Neuronal stem cell (in vitro differentiated cells): ENCODE measurements around the gene WDTC1.

Experiments
- DNase-seq: peaks from one replicate; pipeline ENCODE4 v3.0.0-alpha.2; 2013; ENCODE audit warnings: low spot score
- H2AFZ ChIP-seq: one replicate; pipeline ENCODE4 v1.6.1; 2013; ENCODE audit warnings: mild to moderate bottlenecking, low read length, inconsistent platforms
- H2AK5ac ChIP-seq: 2 replicates; pipeline ENCODE4 v1.6.1; 2013; ENCODE audit warnings: low read depth, mild to moderate bottlenecking, inconsistent platforms, low read length, moderate library complexity, mixed read lengths
- H2BK120ac ChIP-seq: 2 replicates; pipeline ENCODE4 v1.6.1; 2013; ENCODE audit warnings: low read depth, mild to moderate bottlenecking, inconsistent platforms, low read length, moderate library complexity, mixed read lengths
- H2BK12ac ChIP-seq: one replicate; pipeline ENCODE4 v1.6.1; 2013; ENCODE audit warnings: low read length, inconsistent platforms
- H2BK15ac ChIP-seq: 2 replicates; pipeline ENCODE4 v1.6.1; 2013; ENCODE audit warnings: mild to moderate bottlenecking, low read length, inconsistent platforms, mixed read lengths
- H2BK5ac ChIP-seq: one replicate; pipeline ENCODE4 v1.6.1; 2013; ENCODE audit warnings: inconsistent platforms, mild to moderate bottlenecking, low read length, moderate library complexity
- H3K14ac ChIP-seq: one replicate; pipeline ENCODE4 v1.6.1; 2013; ENCODE audit warnings: low read length, inconsistent platforms
- H3K18ac ChIP-seq: 2 replicates; pipeline ENCODE4 v1.6.1; 2013; ENCODE audit warnings: low read length, inconsistent platforms
- H3K23ac ChIP-seq: 2 replicates; pipeline ENCODE4 v1.6.1; 2013; ENCODE audit warnings: low read depth, mild to moderate bottlenecking, mixed read lengths, low read length, inconsistent platforms; ENCODE audit not compliant: poor library complexity
- H3K27ac ChIP-seq: replicated peaks from 3 replicates; pipeline ENCODE4 v1.5.1; 2013; ENCODE audit warnings: low read length, inconsistent platforms
- H3K27me3 ChIP-seq, 3 experiments: 2 replicates each; pipeline ENCODE4 v1.6.1; 2013; ENCODE audit warnings: low read length in 3 of 3, mild to moderate bottlenecking in 2 of 3, inconsistent platforms in 1 of 3, low read depth in 1 of 3, mixed read lengths in 1 of 3, moderate library complexity in 1 of 3; ENCODE audit not compliant: control insufficient read depth in 3 of 3, insufficient read depth in 3 of 3
- H3K36me3 ChIP-seq, 2 donors: replicated peaks in 1 of 2; 2 replicates each; pipeline ENCODE4 v1.6.1; 2013; ENCODE audit warnings: low read length in 2 of 2; ENCODE audit not compliant: control insufficient read depth in 2 of 2, insufficient read depth in 2 of 2
- H3K4ac ChIP-seq: 2 replicates; pipeline ENCODE4 v1.6.1; 2013; ENCODE audit warnings: inconsistent platforms, mild to moderate bottlenecking, low read length, moderate library complexity
- H3K4me1 ChIP-seq, 2 donors: 1 replicate in 1 of 2; 2 replicates in 1 of 2; pipeline ENCODE4 v1.6.1; 2013; ENCODE audit warnings: low read length in 2 of 2, low read depth in 1 of 2; ENCODE audit not compliant: control insufficient read depth in 2 of 2, insufficient read depth in 1 of 2
- H3K4me2 ChIP-seq: one replicate; pipeline ENCODE4 v1.6.1; 2013; ENCODE audit warnings: mild to moderate bottlenecking, low read length, inconsistent platforms; ENCODE audit not compliant: insufficient read depth, poor library complexity, severe bottlenecking
- H3K4me3 ChIP-seq, 2 donors: 2 replicates each; pipeline ENCODE4 v1.5.1; 2013; ENCODE audit warnings: low read length in 2 of 2, mild to moderate bottlenecking in 2 of 2, inconsistent platforms in 1 of 2, moderate library complexity in 1 of 2
- H3K79me1 ChIP-seq: one replicate; pipeline ENCODE4 v1.6.1; 2013; ENCODE audit warnings: low read depth, mild to moderate bottlenecking, inconsistent platforms, low read length, moderate library complexity
- H3K9ac ChIP-seq: one replicate; pipeline ENCODE4 v1.6.1; 2013; ENCODE audit warnings: mild to moderate bottlenecking, low read depth, low read length, inconsistent platforms; ENCODE audit not compliant: poor library complexity
- H3K9me3 ChIP-seq, 2 donors: replicated peaks in 1 of 2; 2 replicates each; pipeline versions ENCODE3 to v1.6.1; 2013; ENCODE audit warnings: low read length in 2 of 2, mild to moderate bottlenecking in 2 of 2, inconsistent platforms in 1 of 2, low read depth in 1 of 2, mixed read lengths in 1 of 2, moderate library complexity in 1 of 2; ENCODE audit not compliant: control insufficient read depth in 2 of 2, insufficient read depth in 1 of 2
- H4K8ac ChIP-seq: one replicate; pipeline ENCODE4 v1.6.1; 2013; ENCODE audit warnings: low read depth, mild to moderate bottlenecking, inconsistent platforms, low read length, moderate library complexity
- H4K91ac ChIP-seq: one replicate; pipeline ENCODE4 v1.6.1; 2013; ENCODE audit warnings: low read length, low read depth, mild to moderate bottlenecking, inconsistent platforms; ENCODE audit not compliant: poor library complexity
- WGBS, 2 donors: extraction: QIAGEN DNeasy Blood & Tissue Kit; methylation state at CpG; one replicate each; pipeline ENCODE4 v1.1.7; 2013; ENCODE audit warnings: missing lambda C conversion rate in 2 of 2, mixed read lengths in 1 of 2; ENCODE audit not compliant: insufficient read length in 2 of 2, insufficient replicate concordance in 1 of 2; ENCODE audit errors: extremely low coverage in 2 of 2; 5-methylcytosine and 5-hydroxymethylcytosine counted together

The WDTC1 gene

GRCh38 chr1:27331426-27331825, 97.0 kb downstream of the WDTC1 start:
- Histone ChIP-seq H3K36me3 (peaks cover 42 to 93% of the 10 kb centered on the region in 2 donors), H3K27ac (no peak overlapping the region)
- WGBS, 2 donors = no CpG with 5 or more reads among the region's 3 CpGs

GRCh38 chr1:27331922-27332321, 97.5 kb downstream of the WDTC1 start:
- no peak overlapping the region for H4K8ac ChIP-seq
- no peak overlapping the region for H3K4me3 ChIP-seq
- no peak overlapping the region for H2AK5ac ChIP-seq
- H4K91ac ChIP-seq = no peak overlapping the region
- no peak overlapping the region for H2AFZ ChIP-seq
- H2BK12ac ChIP-seq = no peak overlapping the region
- no CpG with 5 or more reads among the region's 5 CpGs for WGBS, 2 donors
- H3K79me1 ChIP-seq = no peaks in the 10 kb centered on the region
- no peak overlapping the region for H3K14ac ChIP-seq
- H2BK120ac ChIP-seq = no peak overlapping the region
- H2BK5ac ChIP-seq = no peak overlapping the region
- no peaks in the 10 kb centered on the region for H3K9me3 ChIP-seq
- H3K27me3 ChIP-seq = peaks cover 0 to 2% (median 0%) of the 10 kb centered on the region in 3 experiments
- H3K4me2 ChIP-seq = no peak overlapping the region
- H3K23ac ChIP-seq = no peak overlapping the region
- no peak for DNase-seq
- no peak overlapping the region for H3K18ac ChIP-seq
- H2BK15ac ChIP-seq = no peak overlapping the region
- H3K27ac ChIP-seq = no peak overlapping the region
- H3K36me3 ChIP-seq = peaks cover 39 to 93% of the 10 kb centered on the region in 2 donors
- H3K9ac ChIP-seq = no peak overlapping the region
- peaks cover 0 to 1% of the 10 kb centered on the region in 2 donors for H3K4me1 ChIP-seq
- no peak overlapping the region for H3K4ac ChIP-seq

More at GRCh38 chr1:27331426-27331825, 97.0 kb downstream of the WDTC1 start:
- H3K4me2 ChIP-seq = no peak overlapping the region
- H3K23ac ChIP-seq = no peak overlapping the region
- no peak overlapping the region for H2BK12ac ChIP-seq
- H3K18ac ChIP-seq = no peak overlapping the region
- no peak overlapping the region for H4K91ac ChIP-seq
- no peak overlapping the region for H3K14ac ChIP-seq
- no peak overlapping the region for H4K8ac ChIP-seq
- no peak overlapping the region for H2BK120ac ChIP-seq
- H3K4me1 ChIP-seq = peaks cover 0 to 1% of the 10 kb centered on the region in 2 donors
- no peak for DNase-seq
- H2BK5ac ChIP-seq = no peak overlapping the region
- H3K9me3 ChIP-seq = no peaks in the 10 kb centered on the region
- no peak overlapping the region for H2AK5ac ChIP-seq
- no peak overlapping the region for H2BK15ac ChIP-seq
- H3K9ac ChIP-seq = no peak overlapping the region
- peaks cover 0 to 2% (median 0%) of the 10 kb centered on the region in 3 experiments for H3K27me3 ChIP-seq
- no peak overlapping the region for H3K4ac ChIP-seq
- no peaks in the 10 kb centered on the region for H3K79me1 ChIP-seq
- no peak overlapping the region for H2AFZ ChIP-seq
- no peak overlapping the region for H3K4me3 ChIP-seq

- peaks cover 0 to 1% of the 10 kb centered on the region in 2 donors for H3K4me1 ChIP-seq
- H2BK12ac ChIP-seq = no peak overlapping the region
- no peak overlapping the region for H2BK120ac ChIP-seq
- H3K36me3 ChIP-seq = peaks cover 39 to 86% of the 10 kb centered on the region in 2 donors
- H3K18ac ChIP-seq = no peak overlapping the region
- no peak overlapping the region for H3K4ac ChIP-seq
- H3K4me2 ChIP-seq = no peak overlapping the region
- H2AFZ ChIP-seq = no peak overlapping the region
- H3K23ac ChIP-seq = peak overlapping the region; percentile 77
- no CpG with 5 or more reads among the region's 11 CpGs for WGBS, 2 donors
- no peak overlapping the region for H4K91ac ChIP-seq
- no peak overlapping the region for H4K8ac ChIP-seq
- H3K14ac ChIP-seq = peak overlapping the region; percentile 72
- no peak overlapping the region for H2BK5ac ChIP-seq
- H2BK15ac ChIP-seq = no peak overlapping the region
- peaks cover 0 to 2% (median 0%) of the 10 kb centered on the region in 3 experiments for H3K27me3 ChIP-seq
- H3K4me3 ChIP-seq = peak overlapping the region in 1 of 2 donors; percentile 33
- no peaks in the 10 kb centered on the region for H3K79me1 ChIP-seq
- H2AK5ac ChIP-seq = peak overlapping the region; percentile 5
- peak overlapping the region; percentile 80 for H3K9ac ChIP-seq
- H3K9me3 ChIP-seq = no peaks in the 10 kb centered on the region
- no peak for DNase-seq
- H3K27ac ChIP-seq = no peak overlapping the region
Observed at GRCh38 chr1:27332536-27333281, 98.3 kb downstream of the WDTC1 start.

GRCh38 chr1:27333717-27334279, 99.4 kb downstream of the WDTC1 start:
- H3K4me3 ChIP-seq = no peak overlapping the region

More at GRCh38 chr1:27333717-27334279, 99.4 kb downstream of the WDTC1 start:
- H3K36me3 ChIP-seq = peaks cover 39 to 76% of the 10 kb centered on the region in 2 donors
- no peak overlapping the region for H2BK12ac ChIP-seq
- H3K18ac ChIP-seq = no peak overlapping the region
- no peaks in the 10 kb centered on the region for H3K9me3 ChIP-seq
- no peak overlapping the region for H3K4ac ChIP-seq
- no peaks in the 10 kb centered on the region for H3K79me1 ChIP-seq
- H3K4me2 ChIP-seq = no peak overlapping the region
- H2BK120ac ChIP-seq = no peak overlapping the region
- H2BK5ac ChIP-seq = no peak overlapping the region
- H3K27ac ChIP-seq = no peak overlapping the region
- H2BK15ac ChIP-seq = no peak overlapping the region
- no peak overlapping the region for H2AK5ac ChIP-seq
- H4K8ac ChIP-seq = no peak overlapping the region
- peaks cover 0 to 2% (median 0%) of the 10 kb centered on the region in 3 experiments for H3K27me3 ChIP-seq
- no peak for DNase-seq
- H3K4me1 ChIP-seq = peaks cover 3 to 6% of the 10 kb centered on the region in 2 donors
- no CpG with 5 or more reads among the region's 17 CpGs for WGBS, 2 donors
- no peak overlapping the region for H4K91ac ChIP-seq
- no peak overlapping the region for H2AFZ ChIP-seq
- H3K14ac ChIP-seq = no peak overlapping the region
- peak overlapping the region; percentile 12 for H3K23ac ChIP-seq
- no peak overlapping the region for H3K9ac ChIP-seq
